ENCODE measurements around the gene PHF8. TPM values are rescaled to one million over a fixed set of nuclear protein-coding genes. Genes with fewer than 3 reads are reported as not detected.
A peak's percentile ranks its signal among the peaks of the same experiment; 100 is the strongest.

PHF8 gene
- polyA plus RNA-seq (2013), result 18.2 TPM

- CTCF ChIA-PET, result interaction anchor here (0.5 kb wide), 1 partner anchor 515 kb away, joined by 3 read pairs; no protein-coding TSS in a partner anchor
- H3K27me3 ChIP-seq (replicated peaks in 2 of 5; ENCODE audit: control insufficient read depth in 4 of 5, insufficient read depth in 5 of 5, low read length in 4 of 5), result peaks cover 0 to 3% (median 0%) of the 10 kb centered on the region in 5 experiments
- H3K9me3 ChIP-seq (ENCODE audit: control extremely low read depth in 1 of 5, control insufficient read depth in 4 of 5, insufficient read depth in 2 of 5, low read depth in 1 of 5, low read length in 4 of 5), result peaks cover 0 to 2% (median 0%) of the 10 kb centered on the region in 5 experiments
- 38% methylated on average over 59 of the region's 66 CpGs for WGBS (ENCODE audit: insufficient coverage)
- H3K4me1 ChIP-seq (ENCODE audit: control extremely low read depth in 1 of 4, control insufficient read depth in 4 of 4, insufficient read depth in 4 of 4, low read length in 3 of 4), result peaks cover 0 to 17% (median 1%) of the 10 kb centered on the region in 4 experiments
- POLR2A ChIA-PET, result no interaction called here
- peak within 1 kb of the TSS; percentile 70 to 90 for H3K27ac ChIP-seq (ENCODE audit: insufficient read depth in 1 of 2, low read depth in 1 of 2, low read length in 2 of 2, poor library complexity in 1 of 2, severe bottlenecking in 2 of 2)
- peak within 1 kb of the TSS; percentile 70 to 87 (median 78) for H3K4me3 ChIP-seq (ENCODE audit: control insufficient read depth in 1 of 7, extremely low read depth in 1 of 7, insufficient read depth in 4 of 7, low read depth in 2 of 7, low read length in 6 of 7)
- peaks cover 0 to 21% (median 6%) of the 10 kb centered on the region in 4 experiments for H3K36me3 ChIP-seq (ENCODE audit: control insufficient read depth in 4 of 4, insufficient read depth in 4 of 4, low read length in 3 of 4)
- DNase-seq, result peak; percentile 96 to 98 (median 98)
Observed at GRCh38 chrX:54044126-54044876, at the start of gene PHF8. PHF8 (minus strand) TSS chrX:54044473; CDS start chrX:54042728, 1,745 bp downstream.

- Histone ChIP-seq H3K27ac (ENCODE audit: insufficient read depth in 1 of 2, low read depth in 1 of 2, low read length in 2 of 2, poor library complexity in 1 of 2, severe bottlenecking in 2 of 2) (no peak overlapping the region), H3K9me3 (ENCODE audit: control extremely low read depth in 1 of 5, control insufficient read depth in 4 of 5, insufficient read depth in 2 of 5, low read depth in 1 of 5, low read length in 4 of 5) (no peaks in the 10 kb centered on the region), H3K36me3 (ENCODE audit: control insufficient read depth in 4 of 4, insufficient read depth in 4 of 4, low read length in 3 of 4) (peaks cover 0 to 3% (median 0%) of the 10 kb centered on the region in 4 experiments), H3K27me3 (replicated peaks in 2 of 5; ENCODE audit: control insufficient read depth in 4 of 5, insufficient read depth in 5 of 5, low read length in 4 of 5) (no peaks in the 10 kb centered on the region), H3K4me1 (ENCODE audit: control extremely low read depth in 1 of 4, control insufficient read depth in 4 of 4, insufficient read depth in 4 of 4, low read length in 3 of 4) (no peaks in the 10 kb centered on the region), H3K4me3 (ENCODE audit: control insufficient read depth in 1 of 7, extremely low read depth in 1 of 7, insufficient read depth in 4 of 7, low read depth in 2 of 7, low read length in 6 of 7) (no peak overlapping the region)
- no peak for DNase-seq
- ChIA-PET CTCF (no interaction called here), POLR2A (no interaction called here)
- WGBS (ENCODE audit: insufficient coverage), result no CpG with 5 or more reads among the region's 2 CpGs
Observed at GRCh38 chrX:54093571-54093970, 49.3 kb upstream of the PHF8 start.

- H3K27ac ChIP-seq (ENCODE audit: insufficient read depth in 1 of 2, low read depth in 1 of 2, low read length in 2 of 2, poor library complexity in 1 of 2, severe bottlenecking in 2 of 2), result no peak overlapping the region
- peaks cover 0 to 3% (median 0%) of the 10 kb centered on the region in 4 experiments for H3K36me3 ChIP-seq (ENCODE audit: control insufficient read depth in 4 of 4, insufficient read depth in 4 of 4, low read length in 3 of 4)
- H3K27me3 ChIP-seq (replicated peaks in 2 of 5; ENCODE audit: control insufficient read depth in 4 of 5, insufficient read depth in 5 of 5, low read length in 4 of 5), result no peaks in the 10 kb centered on the region
- CTCF ChIA-PET, result no interaction called here
- POLR2A ChIA-PET, result no interaction called here
- H3K4me3 ChIP-seq (ENCODE audit: control insufficient read depth in 1 of 7, extremely low read depth in 1 of 7, insufficient read depth in 4 of 7, low read depth in 2 of 7, low read length in 6 of 7), result no peak overlapping the region
- no peaks in the 10 kb centered on the region for H3K9me3 ChIP-seq (ENCODE audit: control extremely low read depth in 1 of 5, control insufficient read depth in 4 of 5, insufficient read depth in 2 of 5, low read depth in 1 of 5, low read length in 4 of 5)
- WGBS (ENCODE audit: insufficient coverage), result 71% methylated on average over 1 of the region's 1 CpG
- no peaks in the 10 kb centered on the region for H3K4me1 ChIP-seq (ENCODE audit: control extremely low read depth in 1 of 4, control insufficient read depth in 4 of 4, insufficient read depth in 4 of 4, low read length in 3 of 4)
- DNase-seq, result no peak
Observed at GRCh38 chrX:54093159-54093558, 48.9 kb upstream of the PHF8 start.

- DNase-seq, result no peak
- ChIA-PET POLR2A (no interaction called here), CTCF (no interaction called here)
- Histone ChIP-seq H3K4me3 (ENCODE audit: control insufficient read depth in 1 of 7, extremely low read depth in 1 of 7, insufficient read depth in 4 of 7, low read depth in 2 of 7, low read length in 6 of 7) (no peak overlapping the region), H3K27ac (ENCODE audit: insufficient read depth in 1 of 2, low read depth in 1 of 2, low read length in 2 of 2, poor library complexity in 1 of 2, severe bottlenecking in 2 of 2) (no peak overlapping the region), H3K4me1 (ENCODE audit: control extremely low read depth in 1 of 4, control insufficient read depth in 4 of 4, insufficient read depth in 4 of 4, low read length in 3 of 4) (no peaks in the 10 kb centered on the region), H3K9me3 (ENCODE audit: control extremely low read depth in 1 of 5, control insufficient read depth in 4 of 5, insufficient read depth in 2 of 5, low read depth in 1 of 5, low read length in 4 of 5) (no peaks in the 10 kb centered on the region), H3K27me3 (replicated peaks in 2 of 5; ENCODE audit: control insufficient read depth in 4 of 5, insufficient read depth in 5 of 5, low read length in 4 of 5) (no peaks in the 10 kb centered on the region), H3K36me3 (ENCODE audit: control insufficient read depth in 4 of 4, insufficient read depth in 4 of 4, low read length in 3 of 4) (peaks cover 0 to 4% (median 2%) of the 10 kb centered on the region in 4 experiments)
- no CpG with 5 or more reads among the region's 2 CpGs for WGBS (ENCODE audit: insufficient coverage)
Observed at GRCh38 chrX:54090880-54091279, 46.6 kb upstream of the PHF8 start.

GRCh38 chrX:54089191-54089590, 44.9 kb upstream of the PHF8 start:
- peaks cover 0 to 10% (median 2%) of the 10 kb centered on the region in 4 experiments for H3K36me3 ChIP-seq (ENCODE audit: control insufficient read depth in 4 of 4, insufficient read depth in 4 of 4, low read length in 3 of 4)
- H3K9me3 ChIP-seq (ENCODE audit: control extremely low read depth in 1 of 5, control insufficient read depth in 4 of 5, insufficient read depth in 2 of 5, low read depth in 1 of 5, low read length in 4 of 5), result no peaks in the 10 kb centered on the region
- H3K27me3 ChIP-seq (replicated peaks in 2 of 5; ENCODE audit: control insufficient read depth in 4 of 5, insufficient read depth in 5 of 5, low read length in 4 of 5), result no peaks in the 10 kb centered on the region
- H3K4me3 ChIP-seq (ENCODE audit: control insufficient read depth in 1 of 7, extremely low read depth in 1 of 7, insufficient read depth in 4 of 7, low read depth in 2 of 7, low read length in 6 of 7), result no peak overlapping the region
- ChIA-PET CTCF (no interaction called here), POLR2A (no interaction called here)
- 75% methylated on average over 2 of the region's 2 CpGs for WGBS (ENCODE audit: insufficient coverage)
- DNase-seq, result no peak
- no peaks in the 10 kb centered on the region for H3K4me1 ChIP-seq (ENCODE audit: control extremely low read depth in 1 of 4, control insufficient read depth in 4 of 4, insufficient read depth in 4 of 4, low read length in 3 of 4)
- H3K27ac ChIP-seq (ENCODE audit: insufficient read depth in 1 of 2, low read depth in 1 of 2, low read length in 2 of 2, poor library complexity in 1 of 2, severe bottlenecking in 2 of 2), result no peak overlapping the region

GRCh38 chrX:54087661-54088060, 43.4 kb upstream of the PHF8 start:
- Histone ChIP-seq H3K36me3 (ENCODE audit: control insufficient read depth in 4 of 4, insufficient read depth in 4 of 4, low read length in 3 of 4) (peaks cover 0 to 12% (median 2%) of the 10 kb centered on the region in 4 experiments), H3K4me1 (ENCODE audit: control extremely low read depth in 1 of 4, control insufficient read depth in 4 of 4, insufficient read depth in 4 of 4, low read length in 3 of 4) (no peaks in the 10 kb centered on the region), H3K9me3 (ENCODE audit: control extremely low read depth in 1 of 5, control insufficient read depth in 4 of 5, insufficient read depth in 2 of 5, low read depth in 1 of 5, low read length in 4 of 5) (no peaks in the 10 kb centered on the region), H3K27me3 (replicated peaks in 2 of 5; ENCODE audit: control insufficient read depth in 4 of 5, insufficient read depth in 5 of 5, low read length in 4 of 5) (no peaks in the 10 kb centered on the region), H3K27ac (ENCODE audit: insufficient read depth in 1 of 2, low read depth in 1 of 2, low read length in 2 of 2, poor library complexity in 1 of 2, severe bottlenecking in 2 of 2) (no peak overlapping the region), H3K4me3 (ENCODE audit: control insufficient read depth in 1 of 7, extremely low read depth in 1 of 7, insufficient read depth in 4 of 7, low read depth in 2 of 7, low read length in 6 of 7) (no peak overlapping the region)
- DNase-seq, result no peak
- WGBS (ENCODE audit: insufficient coverage), result 86% methylated on average over 4 of the region's 4 CpGs
- ChIA-PET POLR2A (no interaction called here), CTCF (interaction anchor here (1.0 kb wide), 1 partner anchor 74 kb away, joined by 3 read pairs; no protein-coding TSS in a partner anchor)

- Histone ChIP-seq H3K9me3 (ENCODE audit: control extremely low read depth in 1 of 5, control insufficient read depth in 4 of 5, insufficient read depth in 2 of 5, low read depth in 1 of 5, low read length in 4 of 5) (no peaks in the 10 kb centered on the region), H3K4me3 (ENCODE audit: control insufficient read depth in 1 of 7, extremely low read depth in 1 of 7, insufficient read depth in 4 of 7, low read depth in 2 of 7, low read length in 6 of 7) (no peak overlapping the region), H3K36me3 (ENCODE audit: control insufficient read depth in 4 of 4, insufficient read depth in 4 of 4, low read length in 3 of 4) (peaks cover 0 to 13% (median 3%) of the 10 kb centered on the region in 4 experiments), H3K27ac (ENCODE audit: insufficient read depth in 1 of 2, low read depth in 1 of 2, low read length in 2 of 2, poor library complexity in 1 of 2, severe bottlenecking in 2 of 2) (no peak overlapping the region), H3K27me3 (replicated peaks in 2 of 5; ENCODE audit: control insufficient read depth in 4 of 5, insufficient read depth in 5 of 5, low read length in 4 of 5) (no peaks in the 10 kb centered on the region), H3K4me1 (ENCODE audit: control extremely low read depth in 1 of 4, control insufficient read depth in 4 of 4, insufficient read depth in 4 of 4, low read length in 3 of 4) (no peaks in the 10 kb centered on the region)
- CTCF ChIA-PET, result interaction anchor here (0.6 kb wide), 1 partner anchor 147 kb away, joined by 3 read pairs; no protein-coding TSS in a partner anchor
- WGBS (ENCODE audit: insufficient coverage), result 82% methylated on average over 5 of the region's 6 CpGs
- DNase-seq, result no peak
- POLR2A ChIA-PET, result no interaction called here
Observed at GRCh38 chrX:54085666-54086065, 41.4 kb upstream of the PHF8 start.

Measured in common myeloid progenitor, CD34-positive (primary cell).